PFSK-1 (cell line): Measurements from ENCODE around the gene ERC1.

Source experiments
- FOXP2 ChIP-seq: optimal IDR thresholded peaks from 2 replicates; pipeline ENCODE3; 2011; ENCODE audit warnings: borderline replicate concordance, control low read depth, inconsistent platforms; ENCODE audit not compliant: insufficient read depth; ENCODE audit errors: extremely low read length, extremely low read depth
- POLR2AphosphoS5 ChIP-seq: IDR thresholded peaks from 2 replicates; pipeline ENCODE4 v1.6.1; 2012; ENCODE audit warnings: low read depth, mild to moderate bottlenecking, control low read depth, low read length, moderate library complexity
- SIN3A ChIP-seq: IDR thresholded peaks from 2 replicates; pipeline ENCODE4 v1.6.1; 2012; ENCODE audit warnings: mild to moderate bottlenecking, low read length, moderate library complexity, borderline replicate concordance; ENCODE audit not compliant: insufficient read depth
- TAF1 ChIP-seq: IDR thresholded peaks from 2 replicates; pipeline ENCODE4 v1.6.1; 2012; ENCODE audit warnings: low read length, control low read depth, borderline replicate concordance; ENCODE audit not compliant: insufficient read depth
- TF ChIP-seq, protein P1 (sequence below), 2 experiments: IDR thresholded peaks; 2 replicates each; pipeline versions ENCODE4 v1.6.1 to v1.8.0; 2011 to 2012; ENCODE audit warnings: low read depth in 2 of 2, low read length in 2 of 2, control low read depth in 1 of 2, inconsistent platforms in 1 of 2, mild to moderate bottlenecking in 1 of 2, moderate library complexity in 1 of 2; ENCODE audit not compliant: insufficient read depth in 1 of 2

DNA sequence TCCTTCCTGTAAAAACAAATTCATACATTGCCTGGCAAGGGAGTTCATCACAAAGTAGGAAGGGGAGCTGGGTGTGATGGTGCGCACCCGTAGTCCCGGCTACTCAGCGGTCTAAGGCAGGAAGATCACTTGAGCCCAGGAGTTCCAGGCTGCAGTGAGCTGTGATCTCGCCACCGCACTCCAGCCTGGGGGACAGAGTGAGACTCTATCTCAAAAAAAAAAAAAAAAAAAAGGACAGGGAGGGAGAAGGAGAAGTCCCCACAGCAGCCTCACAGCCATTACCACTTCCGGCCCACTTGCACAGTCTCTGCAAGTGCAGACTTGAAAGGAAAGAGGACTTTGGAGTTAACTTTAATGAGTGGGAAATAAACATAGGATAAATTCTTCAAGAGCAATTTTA is 482.4 kb downstream of the ERC1 start:
- TF ChIP-seq TAF1 (no peak), SIN3A (no peak), POLR2AphosphoS5 (no peak), FOXP2 (no peak)
- TF ChIP-seq, protein P1, sequence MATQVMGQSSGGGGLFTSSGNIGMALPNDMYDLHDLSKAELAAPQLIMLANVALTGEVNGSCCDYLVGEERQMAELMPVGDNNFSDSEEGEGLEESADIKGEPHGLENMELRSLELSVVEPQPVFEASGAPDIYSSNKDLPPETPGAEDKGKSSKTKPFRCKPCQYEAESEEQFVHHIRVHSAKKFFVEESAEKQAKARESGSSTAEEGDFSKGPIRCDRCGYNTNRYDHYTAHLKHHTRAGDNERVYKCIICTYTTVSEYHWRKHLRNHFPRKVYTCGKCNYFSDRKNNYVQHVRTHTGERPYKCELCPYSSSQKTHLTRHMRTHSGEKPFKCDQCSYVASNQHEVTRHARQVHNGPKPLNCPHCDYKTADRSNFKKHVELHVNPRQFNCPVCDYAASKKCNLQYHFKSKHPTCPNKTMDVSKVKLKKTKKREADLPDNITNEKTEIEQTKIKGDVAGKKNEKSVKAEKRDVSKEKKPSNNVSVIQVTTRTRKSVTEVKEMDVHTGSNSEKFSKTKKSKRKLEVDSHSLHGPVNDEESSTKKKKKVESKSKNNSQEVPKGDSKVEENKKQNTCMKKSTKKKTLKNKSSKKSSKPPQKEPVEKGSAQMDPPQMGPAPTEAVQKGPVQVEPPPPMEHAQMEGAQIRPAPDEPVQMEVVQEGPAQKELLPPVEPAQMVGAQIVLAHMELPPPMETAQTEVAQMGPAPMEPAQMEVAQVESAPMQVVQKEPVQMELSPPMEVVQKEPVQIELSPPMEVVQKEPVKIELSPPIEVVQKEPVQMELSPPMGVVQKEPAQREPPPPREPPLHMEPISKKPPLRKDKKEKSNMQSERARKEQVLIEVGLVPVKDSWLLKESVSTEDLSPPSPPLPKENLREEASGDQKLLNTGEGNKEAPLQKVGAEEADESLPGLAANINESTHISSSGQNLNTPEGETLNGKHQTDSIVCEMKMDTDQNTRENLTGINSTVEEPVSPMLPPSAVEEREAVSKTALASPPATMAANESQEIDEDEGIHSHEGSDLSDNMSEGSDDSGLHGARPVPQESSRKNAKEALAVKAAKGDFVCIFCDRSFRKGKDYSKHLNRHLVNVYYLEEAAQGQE (IDR thresholded peaks at IDR 0.05; ENCODE audit: insufficient read depth in 1 of 2, low read depth in 2 of 2, low read length in 2 of 2), result no peak
